HG03457 (cell line): Measurements from ENCODE around the gene MAP3K10.

Source experiments
- ATAC-seq: cut with Tn5 transposase; IDR thresholded peaks from one replicate; pipeline ENCODE4 v1.9.1; 2021; ENCODE audit warnings: moderate number of reproducible peaks; ENCODE audit not compliant: unreplicated experiment

MAP3K10 gene

DNA sequence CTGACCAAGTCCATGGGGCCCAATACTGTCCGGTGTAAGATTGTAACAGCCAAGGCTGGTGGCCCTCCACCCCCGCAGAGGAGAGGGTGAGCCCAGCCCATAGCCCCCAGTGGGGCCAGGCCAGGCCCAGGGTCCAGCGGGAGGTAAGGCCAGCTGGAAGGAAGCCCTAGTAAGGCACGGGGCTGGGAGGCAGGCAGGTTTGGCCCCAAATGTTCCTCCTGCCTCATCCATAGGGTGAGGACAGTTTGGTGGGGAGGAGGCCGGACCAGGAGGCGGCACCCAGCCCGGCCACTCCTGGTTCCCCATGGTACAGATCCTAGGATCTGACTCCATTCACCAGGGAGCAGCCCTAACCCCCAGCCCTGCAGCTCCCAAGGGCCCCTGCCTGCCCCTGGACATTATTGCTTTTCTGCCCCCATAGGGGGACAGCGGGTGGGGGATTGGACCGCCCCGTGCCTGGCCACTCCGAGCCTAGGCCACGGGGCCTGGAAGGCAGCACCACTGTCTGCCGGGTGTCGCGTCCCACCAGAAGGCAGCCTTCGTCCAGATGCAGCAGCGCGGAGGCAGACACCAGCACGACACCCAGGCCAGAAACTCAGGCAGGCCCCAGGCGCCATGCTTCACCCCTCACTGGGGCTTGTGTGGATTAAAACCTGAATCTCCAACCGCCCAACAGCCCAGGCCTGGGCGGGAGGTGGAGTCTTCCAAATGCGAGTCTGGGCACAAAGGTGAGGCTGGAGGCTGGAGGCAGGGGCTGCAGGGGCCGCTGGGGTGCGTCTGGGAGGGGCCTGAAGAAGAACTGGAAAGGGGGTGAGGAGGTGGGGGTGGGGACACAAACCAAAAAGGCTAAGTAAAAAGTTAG, 42.0 kb downstream of the MAP3K10 start:
- ATAC-seq, result no peak

DNA sequence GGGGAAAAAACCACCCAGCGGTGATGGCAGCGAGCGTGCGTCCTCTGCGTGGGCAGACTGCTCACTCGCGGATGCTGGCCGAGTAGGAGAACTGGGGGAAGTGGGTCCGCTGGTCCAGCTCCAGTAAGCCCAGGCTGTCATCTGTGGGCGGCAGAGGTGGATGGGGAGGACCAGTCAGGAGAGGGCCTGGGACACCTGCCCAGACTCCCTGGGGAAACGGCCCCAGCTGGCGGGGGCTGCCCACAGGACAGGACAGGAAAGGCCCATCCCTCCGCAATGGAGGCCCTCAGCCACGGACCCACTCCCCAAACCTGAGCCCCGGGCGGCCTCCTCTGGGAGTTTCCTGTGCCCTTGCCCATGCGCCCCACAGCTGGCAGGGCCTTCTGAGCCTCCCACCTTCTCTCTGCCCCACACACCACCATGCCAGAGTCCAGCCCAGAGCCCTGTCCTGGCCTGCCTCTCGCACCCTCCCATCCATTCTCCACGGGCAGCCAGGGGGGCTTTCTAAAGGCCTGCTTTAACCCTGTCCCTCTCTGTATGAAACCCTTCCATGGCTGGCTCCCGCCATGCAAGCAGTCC, 42.7 kb downstream of the MAP3K10 start:
- ATAC-seq, result no peak

DNA sequence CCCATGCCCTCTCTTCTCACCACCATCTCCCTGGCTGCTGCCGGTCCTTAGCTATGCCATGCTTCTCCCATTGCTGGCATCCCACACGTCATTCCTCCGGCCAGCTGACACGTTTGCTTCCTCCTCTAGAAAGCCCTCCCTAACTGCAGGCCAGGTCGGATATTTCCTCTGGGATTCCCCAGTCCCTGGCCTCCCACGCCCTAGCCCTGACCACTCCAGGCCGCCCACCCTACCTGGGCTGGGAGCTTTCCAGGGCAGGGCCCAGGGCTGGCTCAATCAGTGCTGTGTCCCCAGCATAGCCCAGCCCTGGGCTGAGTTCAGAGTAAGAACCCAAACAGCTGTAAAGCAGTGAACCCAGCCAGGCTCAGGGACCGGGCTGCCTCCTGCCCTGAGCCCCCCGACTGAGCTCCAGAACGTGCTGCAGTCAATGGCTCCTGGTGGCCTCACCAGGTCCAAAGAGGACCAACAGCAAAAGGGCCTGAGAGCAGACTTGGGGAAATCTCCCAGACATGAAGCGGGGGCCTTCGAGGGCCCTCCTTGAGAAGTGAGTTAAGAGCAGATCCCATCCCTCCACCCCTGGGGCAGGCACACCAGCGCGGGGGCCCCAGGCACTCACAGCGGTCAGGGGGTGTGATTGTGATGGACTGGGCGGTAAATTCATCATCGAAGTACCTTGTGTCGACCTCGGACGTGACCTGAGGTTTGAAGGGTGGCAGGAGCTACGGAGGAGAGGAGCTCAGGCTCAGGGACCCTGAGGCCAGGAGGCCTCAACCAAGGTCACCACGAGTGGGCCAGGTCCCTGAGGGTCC, 43.4 kb downstream of the MAP3K10 start:
- ATAC-seq, result no peak

DNA sequence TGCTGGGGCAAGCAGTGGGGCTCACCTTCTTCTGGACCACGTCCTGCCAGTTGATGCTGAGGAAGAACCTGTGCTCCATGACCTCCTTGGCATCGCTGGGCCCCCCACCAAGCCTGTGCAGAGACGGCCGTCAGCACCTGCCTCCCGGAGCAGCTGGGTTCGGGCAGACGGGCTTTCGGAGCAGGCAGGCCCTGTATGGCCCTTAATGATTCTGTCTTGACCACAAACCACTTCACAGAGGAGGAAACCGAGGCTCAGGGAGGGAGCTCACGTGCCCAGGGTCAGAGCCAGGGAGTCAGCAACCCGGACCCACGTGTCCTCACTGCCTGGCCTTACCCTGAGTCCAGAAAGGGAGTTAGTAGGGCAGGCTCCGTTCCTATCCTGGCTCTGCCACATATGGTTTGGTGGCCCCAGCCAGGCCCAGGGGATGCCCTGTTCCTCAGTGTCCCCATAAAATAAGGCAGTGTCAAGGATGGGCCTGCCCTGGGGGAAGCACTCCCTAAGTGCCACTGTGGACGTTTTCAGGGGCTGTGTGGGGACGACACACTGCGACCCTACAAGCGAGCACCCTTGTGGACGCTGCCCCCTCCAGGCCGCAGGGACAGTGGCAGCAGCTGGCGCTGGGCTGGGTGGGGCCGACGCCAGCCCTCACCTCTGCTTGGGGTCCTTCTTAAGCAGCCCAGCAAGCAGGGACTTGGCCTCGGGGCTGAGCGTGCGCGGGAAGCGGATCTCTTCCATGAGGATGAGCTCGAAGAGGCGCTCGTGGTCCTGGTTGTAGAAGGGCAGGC, 44.2 kb downstream of the MAP3K10 start:
- ATAC-seq, result no peak

DNA sequence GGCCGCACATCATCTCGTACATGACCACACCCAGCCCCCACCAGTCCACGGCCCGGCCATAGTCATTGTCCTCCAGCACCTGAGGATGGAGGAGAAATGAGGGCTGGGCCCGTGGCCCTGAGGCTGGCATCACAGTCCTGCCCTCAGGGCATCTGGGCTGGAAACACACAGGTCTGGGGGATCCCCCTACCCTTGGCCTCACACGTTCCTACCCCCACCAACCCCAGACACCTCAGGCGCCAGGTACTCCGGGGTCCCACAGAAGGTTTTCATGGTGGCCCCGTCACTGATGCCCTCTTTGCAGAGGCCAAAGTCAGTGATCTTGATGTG, 44.8 kb downstream of the MAP3K10 start:
- ATAC-seq, result no peak

DNA sequence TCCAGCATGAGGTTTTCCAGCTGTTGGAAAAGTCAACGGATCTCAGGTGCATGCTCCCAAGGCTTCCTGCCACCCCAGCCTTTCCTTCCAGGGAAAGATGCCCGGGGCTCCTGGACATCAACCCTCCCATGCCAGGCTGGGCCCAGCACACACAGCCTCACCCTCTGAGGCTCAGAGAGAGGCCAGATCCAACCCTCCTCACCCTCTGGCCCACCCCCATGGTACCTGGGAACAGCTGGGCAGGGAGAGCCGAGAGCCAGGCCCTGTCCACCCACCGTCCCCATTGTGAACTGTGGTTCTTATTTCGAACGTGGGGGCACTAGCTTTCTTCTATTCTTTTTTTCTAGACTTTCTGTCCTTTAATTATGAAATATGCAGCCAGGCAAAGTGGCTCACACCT, 45.1 kb downstream of the MAP3K10 start:
- no peak for ATAC-seq

DNA sequence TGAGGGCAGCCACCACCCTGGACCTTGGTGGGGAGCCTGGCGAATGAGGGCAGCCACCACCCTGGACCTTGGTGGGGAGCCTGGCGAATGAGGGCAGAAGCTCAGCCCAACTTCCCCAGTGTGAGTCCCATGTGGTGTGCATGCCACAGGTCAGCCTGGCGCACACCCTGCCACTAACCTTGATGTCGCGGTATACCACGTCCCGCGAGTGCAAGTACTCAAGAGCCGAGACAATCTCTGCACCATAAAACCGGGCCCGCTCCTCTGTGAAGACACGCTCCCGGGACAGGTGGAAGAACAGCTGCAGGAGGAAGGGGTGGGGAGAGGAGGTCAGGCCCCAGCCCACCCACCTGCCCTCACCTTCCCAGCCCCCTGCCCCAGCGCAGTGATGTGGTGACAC, 46.6 kb downstream of the MAP3K10 start:
- ATAC-seq, result no peak

DNA sequence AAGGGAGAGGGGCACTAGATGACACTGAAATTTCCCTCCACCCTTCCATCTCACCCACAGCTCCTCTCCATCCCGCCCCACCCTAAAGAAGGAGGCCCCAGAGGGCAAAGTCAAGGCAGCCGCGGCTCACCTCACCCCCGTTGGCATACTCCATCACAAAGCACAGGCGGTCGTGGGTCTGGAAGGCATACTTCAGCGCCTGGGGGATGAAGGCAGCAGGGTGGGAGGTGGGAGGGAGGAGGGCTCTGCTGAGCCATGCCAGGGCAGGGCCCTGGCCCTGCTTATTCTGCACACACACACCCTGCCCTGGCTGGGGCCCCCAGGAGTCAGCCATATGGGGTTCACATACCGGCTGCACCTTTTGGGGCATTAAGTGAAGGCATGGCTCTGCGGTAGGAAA, 47.5 kb downstream of the MAP3K10 start:
- no peak for ATAC-seq

DNA sequence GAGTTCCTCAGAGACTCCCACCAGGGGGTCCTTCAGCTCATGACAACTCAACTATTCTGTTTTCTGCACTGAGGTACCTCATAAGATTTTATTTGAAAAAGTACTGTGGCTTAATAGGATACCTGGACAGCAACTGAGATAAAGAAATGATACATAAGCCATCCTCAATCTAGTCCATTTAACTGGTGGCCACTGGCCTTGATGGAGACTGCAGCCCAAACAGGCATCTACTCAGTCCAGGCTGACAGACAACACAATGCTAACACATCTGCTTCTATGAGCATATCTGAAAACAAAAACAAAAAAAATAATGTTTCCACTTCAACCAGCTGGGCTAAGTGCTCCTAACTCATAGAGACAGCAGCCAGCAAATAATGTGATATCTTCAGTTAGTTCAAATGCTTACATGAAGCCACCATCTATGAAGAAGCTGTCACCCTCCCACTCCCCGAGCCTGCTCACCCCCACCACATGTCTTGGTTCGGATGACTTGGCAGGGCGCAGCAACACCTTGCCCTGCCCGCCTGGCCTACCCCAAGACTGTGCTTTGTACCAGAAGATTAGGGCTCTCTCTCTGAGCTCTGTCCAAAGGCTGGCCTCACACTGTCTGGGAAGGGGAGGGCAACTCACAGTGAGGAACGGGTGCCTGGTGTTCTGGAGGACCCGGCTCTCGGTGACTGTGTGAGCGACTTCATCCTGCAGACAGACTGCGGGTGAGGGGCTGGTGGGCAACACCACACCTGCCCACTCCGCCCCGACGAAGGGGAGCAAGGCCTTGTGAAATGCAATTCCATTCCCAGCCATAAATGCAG, 48.4 kb downstream of the MAP3K10 start:
- no peak for ATAC-seq

DNA sequence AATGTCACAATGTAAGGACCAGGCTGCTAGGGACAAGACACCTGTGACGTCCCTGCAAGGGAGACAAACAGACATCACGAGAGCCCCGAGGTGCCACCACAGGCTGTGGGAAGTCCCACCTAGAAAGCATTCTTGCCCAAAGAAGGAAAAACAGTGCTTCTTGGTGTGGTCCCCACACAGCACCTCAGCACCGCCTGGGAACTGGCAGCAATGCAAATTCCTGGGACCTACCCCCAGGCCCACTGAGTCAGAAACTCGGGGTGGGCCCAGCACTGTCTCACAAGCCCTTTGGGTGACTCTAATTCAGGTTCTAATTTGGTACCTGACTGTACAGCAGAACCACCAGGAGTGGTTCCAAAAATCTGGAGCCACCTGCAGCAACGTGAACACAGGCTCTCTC, 49.1 kb downstream of the MAP3K10 start:
- no peak for ATAC-seq

DNA sequence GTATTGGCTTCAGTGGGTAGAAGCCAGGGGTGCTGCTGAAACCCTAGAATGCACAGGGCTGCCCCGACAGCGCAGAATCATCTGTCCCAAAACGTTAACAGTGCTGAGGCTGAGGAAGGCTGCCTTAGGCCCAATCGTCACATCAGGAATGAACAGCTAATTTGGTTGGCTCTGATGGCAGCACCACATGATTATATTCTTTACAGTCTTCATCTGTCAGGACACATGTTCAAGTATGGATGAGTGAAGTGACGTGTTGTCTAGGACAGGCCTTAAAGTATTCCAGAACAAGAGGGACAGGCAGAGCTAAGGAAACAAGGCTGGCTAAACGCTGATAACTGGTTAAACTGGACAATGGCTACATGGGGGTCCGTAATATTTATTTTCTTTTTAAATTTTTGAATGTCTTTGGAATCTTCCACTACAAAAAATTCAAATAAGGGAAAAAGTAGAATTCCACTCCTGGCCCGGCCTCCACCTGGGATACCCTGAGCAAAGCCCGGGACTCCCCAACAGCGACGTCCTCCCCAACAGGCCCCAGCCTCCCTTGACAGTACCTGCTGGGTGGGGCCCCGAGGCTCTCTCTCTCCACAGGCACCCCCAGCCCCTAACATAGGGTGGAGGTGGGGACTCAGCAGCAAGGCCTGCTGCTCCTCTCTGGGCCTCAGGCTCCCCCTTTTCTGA, 50.0 kb downstream of the MAP3K10 start:
- no peak for ATAC-seq

DNA sequence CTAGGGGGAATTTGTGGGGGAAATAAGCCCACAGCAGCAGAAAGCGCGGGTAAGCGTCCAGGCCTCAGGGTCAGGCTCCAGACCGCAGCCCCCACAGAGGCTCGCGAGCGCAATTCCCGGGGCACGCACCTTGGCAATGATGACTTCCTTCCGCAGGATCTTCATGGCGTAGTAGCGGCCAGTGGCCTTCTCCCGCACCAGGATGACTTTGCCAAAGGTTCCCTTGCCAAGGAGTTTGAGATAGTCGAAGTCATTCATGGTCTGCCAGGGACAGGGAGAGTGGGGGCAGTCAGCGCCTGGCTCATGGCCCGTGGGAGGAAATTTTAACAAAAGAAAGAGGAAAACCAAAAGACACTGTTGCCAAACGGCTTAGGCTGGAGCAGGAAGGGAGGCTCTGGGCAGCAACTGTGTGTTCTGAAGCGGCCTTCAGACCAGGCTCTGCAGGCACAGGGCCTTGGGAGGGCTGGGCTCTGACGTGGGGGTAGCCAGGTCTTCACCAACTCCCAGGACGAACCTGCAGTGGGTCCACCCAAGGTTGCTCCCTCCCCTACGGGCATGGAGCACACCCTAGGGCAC, 50.7 kb downstream of the MAP3K10 start:
- ATAC-seq, result no peak

DNA sequence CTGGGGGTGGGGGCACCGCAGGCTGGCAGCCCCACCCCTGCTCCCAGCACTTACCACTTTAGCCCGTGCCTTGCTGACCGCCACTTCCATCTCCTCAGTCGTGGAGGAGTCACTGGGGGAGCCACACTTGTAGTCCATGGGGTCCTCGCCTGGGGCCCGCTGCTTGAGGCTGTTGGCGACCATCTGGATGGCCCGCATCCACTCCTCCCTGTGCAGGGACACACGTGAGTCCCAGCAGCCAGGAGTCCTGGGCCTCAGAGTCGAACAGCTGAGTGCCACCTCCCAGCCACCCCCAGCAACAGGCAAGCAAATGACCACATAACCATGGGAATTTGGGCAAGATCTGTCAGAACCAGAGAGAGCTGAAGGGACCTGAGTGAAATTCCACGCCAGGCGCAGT, 51.3 kb downstream of the MAP3K10 start:
- ATAC-seq, result no peak

DNA sequence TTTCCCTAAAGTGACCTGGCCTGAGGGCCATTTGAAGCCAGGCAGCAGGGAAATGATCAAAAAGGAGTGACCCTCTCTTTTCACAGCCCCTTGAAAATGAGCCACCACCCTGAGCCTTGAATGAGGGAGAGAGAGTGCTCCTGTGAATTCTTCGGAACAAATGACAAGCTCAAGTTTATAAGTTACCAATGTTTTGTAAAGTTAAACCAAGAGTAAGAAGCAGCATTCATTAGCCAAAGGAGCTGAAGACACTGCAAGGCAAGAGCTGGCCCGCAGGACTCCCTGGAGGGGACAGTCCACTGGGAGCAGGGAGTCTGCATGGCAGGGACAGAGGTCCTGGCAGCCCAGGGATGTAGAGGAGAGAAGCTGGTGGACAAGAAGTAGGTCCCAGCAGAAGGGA, 52.0 kb downstream of the MAP3K10 start:
- ATAC-seq, result no peak

DNA sequence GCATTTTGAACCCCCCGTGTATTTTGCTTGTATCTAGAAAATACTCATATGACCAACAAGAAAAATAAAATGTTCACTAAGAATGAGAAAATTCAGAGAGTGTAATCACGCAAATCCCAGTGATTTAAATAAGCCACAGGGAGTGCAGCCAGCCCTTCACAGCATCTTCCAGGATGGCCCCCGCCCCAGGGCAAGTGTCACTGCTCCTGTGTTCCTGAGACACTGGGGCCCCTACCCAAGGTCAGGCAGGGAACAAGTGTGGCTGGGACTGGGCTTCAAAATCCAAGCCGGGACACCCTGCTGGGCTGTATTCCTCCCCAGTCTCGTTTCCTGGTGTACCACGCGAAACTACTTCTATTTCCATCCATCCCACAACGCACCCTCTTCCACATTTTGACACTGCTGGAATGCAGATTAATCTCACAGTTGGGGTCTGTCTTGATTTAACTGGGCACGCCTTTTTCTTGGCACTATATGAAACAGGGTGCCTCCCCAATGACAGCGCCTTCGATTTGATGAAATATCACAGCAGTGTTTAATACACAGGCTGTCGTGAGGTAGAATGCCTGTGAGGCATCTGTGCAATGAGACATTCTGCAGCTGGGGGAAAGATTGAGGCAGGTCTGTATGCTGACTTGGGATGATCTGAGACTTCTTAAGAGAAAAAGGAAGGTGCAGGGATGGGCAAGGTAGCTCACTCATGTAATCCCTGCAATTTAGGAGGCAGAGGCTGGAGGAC, 53.5 kb downstream of the MAP3K10 start:
- ATAC-seq, result no peak

DNA sequence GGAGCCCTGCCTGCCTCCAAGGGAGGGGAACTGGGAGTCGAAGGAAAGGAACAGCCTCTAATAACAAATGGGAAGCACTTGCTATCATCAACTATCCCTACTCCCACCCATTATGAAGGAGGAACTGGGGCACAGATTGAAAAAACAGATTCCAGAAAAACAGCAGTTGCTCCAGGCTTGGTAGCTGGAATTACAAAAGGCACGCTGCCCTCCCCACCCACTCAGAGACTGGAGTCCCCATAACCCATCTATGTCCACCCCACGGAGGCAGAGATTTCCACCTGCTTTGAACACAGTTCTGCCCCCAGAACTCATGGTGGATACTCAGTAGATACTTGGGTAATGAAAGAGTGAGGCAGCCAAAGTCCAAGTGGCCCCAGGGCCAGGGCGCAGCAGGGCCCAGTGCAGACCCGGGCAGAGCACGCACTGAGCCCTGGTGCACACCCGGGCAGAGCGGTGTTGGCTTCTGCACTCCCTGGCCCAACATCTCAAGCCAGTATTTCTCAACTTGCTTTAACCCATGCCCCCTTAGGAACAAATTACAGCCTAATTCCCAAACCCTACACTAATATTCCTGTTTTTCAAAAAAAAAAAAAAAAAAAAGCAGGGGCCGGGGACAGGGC, 54.4 kb downstream of the MAP3K10 start:
- no peak for ATAC-seq

DNA sequence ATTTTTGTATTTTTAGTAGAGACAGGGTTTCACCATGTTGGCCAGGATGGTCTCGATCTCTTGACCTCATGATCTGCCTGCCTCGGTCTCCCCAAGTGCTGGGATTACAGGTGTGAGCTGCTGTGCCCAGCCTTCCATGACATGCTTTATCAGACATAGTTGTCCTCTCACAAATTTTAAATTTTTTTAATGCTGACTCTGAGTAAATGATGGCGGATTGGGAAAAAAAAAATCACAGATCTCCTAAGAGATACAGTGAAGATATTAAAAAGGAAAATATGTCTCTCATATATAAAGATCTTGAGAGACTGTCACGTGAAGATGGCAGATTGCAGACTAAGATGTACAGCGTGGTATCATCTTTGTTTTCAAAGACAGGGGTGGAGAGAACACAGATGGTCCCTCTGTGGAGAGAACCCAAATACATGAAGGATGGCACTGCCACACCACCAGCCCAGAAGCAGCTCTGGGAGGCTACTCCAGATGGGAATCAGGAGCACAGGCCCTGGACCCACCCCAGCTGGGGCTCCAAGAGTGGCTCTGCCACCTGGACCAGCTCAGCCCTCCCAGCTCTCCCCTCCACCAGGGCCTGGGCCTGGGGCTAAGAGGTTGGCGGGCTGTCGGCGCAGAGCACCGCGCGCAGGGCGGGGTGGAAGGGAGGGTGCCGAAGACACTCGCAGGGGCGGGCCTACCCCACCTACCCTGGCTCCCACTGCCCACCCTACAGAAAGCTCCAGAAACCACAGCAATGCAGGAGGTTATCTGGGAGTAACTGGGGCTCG, 55.3 kb downstream of the MAP3K10 start:
- ATAC-seq, result no peak

DNA sequence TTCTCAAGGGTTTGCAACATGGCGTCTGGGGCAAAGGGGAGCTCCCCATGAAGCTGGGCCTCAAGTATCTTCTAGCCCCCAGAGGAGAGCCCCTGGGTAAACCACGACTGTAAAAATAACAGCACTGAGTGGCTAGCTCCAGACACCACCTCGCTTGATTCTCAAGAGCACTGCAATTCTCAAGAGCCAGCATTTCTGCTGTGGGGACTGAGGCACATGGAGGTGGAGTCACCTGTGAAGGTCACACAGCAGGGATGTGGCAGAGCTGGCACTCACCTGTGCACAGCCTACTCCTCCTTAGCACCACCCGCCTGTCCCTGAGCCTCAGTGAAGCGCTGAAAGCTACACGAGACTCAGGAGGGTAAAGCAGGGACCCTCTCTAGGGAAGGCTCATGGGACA, 56.0 kb downstream of the MAP3K10 start:
- no peak for ATAC-seq
